ENCODE data around the gene CITED1.
"Not testable (repeated sequence)": the region's sequence is repeated elsewhere in the genome, so short reads cannot be mapped to it uniquely, and the experiment has no call there.

Gene CITED1

GRCh38 chrX:72340041-72340440, 34.3 kb upstream of the CITED1 start:
- no peak for DNase-seq
- no peaks in the 10 kb centered on the region for H3K27me3 ChIP-seq (ENCODE audit: insufficient read depth, low read length)
- H2AK5ac ChIP-seq (ENCODE audit: low read length): no peak overlapping the region
- no peaks in the 10 kb centered on the region for H3K9me3 ChIP-seq (ENCODE audit: insufficient read depth, low read depth, low read length)
- H3K4me2 ChIP-seq (ENCODE audit: low read length): no peak overlapping the region
- no peak overlapping the region for H2BK120ac ChIP-seq (ENCODE audit: insufficient read depth, low read length, poor library complexity)
- H3K18ac ChIP-seq (ENCODE audit: low read length): no peak overlapping the region
- no peak overlapping the region for H3K4me3 ChIP-seq (ENCODE audit: low read depth, low read length)
- H4K12ac ChIP-seq (ENCODE audit: low read depth, low read length): no peak overlapping the region
- no peak overlapping the region for H2BK12ac ChIP-seq (ENCODE audit: low read length)
- no peak overlapping the region for H4K8ac ChIP-seq (ENCODE audit: low read depth, low read length)
- H4K91ac ChIP-seq (ENCODE audit: low read depth, low read length): no peak overlapping the region
- no peak overlapping the region for H3K4ac ChIP-seq (ENCODE audit: low read depth, low read length)
- no peak overlapping the region for H3K23ac ChIP-seq (ENCODE audit: low read length)
- no CpG with 5 or more reads among the region's 7 CpGs for WGBS (ENCODE audit: extremely low coverage, insufficient coverage, insufficient read length)
- no peak overlapping the region for H3K9ac ChIP-seq (ENCODE audit: low read length)
- H3K27ac ChIP-seq (ENCODE audit: low read depth, low read length): no peak overlapping the region
- no peaks in the 10 kb centered on the region for H3K79me2 ChIP-seq (ENCODE audit: control insufficient read depth, insufficient read depth, low read length, poor library complexity)
- H3K14ac ChIP-seq (ENCODE audit: low read length): no peak overlapping the region
- no peaks in the 10 kb centered on the region for H3K4me1 ChIP-seq (ENCODE audit: control insufficient read depth in 1 of 2, insufficient read depth in 2 of 2, low read length in 2 of 2)
- H3K36me3 ChIP-seq (ENCODE audit: control insufficient read depth in 1 of 2, insufficient read depth in 2 of 2, low read length in 2 of 2): no peaks in the 10 kb centered on the region
- no peak overlapping the region for H2AFZ ChIP-seq (ENCODE audit: insufficient read depth, low read length, poor library complexity)
- H3K79me1 ChIP-seq (ENCODE audit: low read length): no peaks in the 10 kb centered on the region
- H2BK5ac ChIP-seq (ENCODE audit: low read depth, low read length, poor library complexity): no peak overlapping the region

GRCh38 chrX:72330131-72330530, 24.4 kb upstream of the CITED1 start:
- Histone ChIP-seq H3K4me1 (ENCODE audit: control insufficient read depth in 1 of 2, insufficient read depth in 2 of 2, low read length in 2 of 2) (peaks cover 0 to 3% of the 10 kb centered on the region in 2 experiments), H3K79me1 (ENCODE audit: low read length) (no peaks in the 10 kb centered on the region), H3K4ac (ENCODE audit: low read depth, low read length) (no peak overlapping the region), H3K27ac (ENCODE audit: low read depth, low read length) (no peak overlapping the region), H3K4me3 (ENCODE audit: low read depth, low read length) (no peak overlapping the region), H2BK5ac (ENCODE audit: low read depth, low read length, poor library complexity) (no peak overlapping the region), H2AFZ (ENCODE audit: insufficient read depth, low read length, poor library complexity) (no peak overlapping the region), H3K27me3 (ENCODE audit: insufficient read depth, low read length) (no peaks in the 10 kb centered on the region), H3K36me3 (ENCODE audit: control insufficient read depth in 1 of 2, insufficient read depth in 2 of 2, low read length in 2 of 2) (no peaks in the 10 kb centered on the region), H3K14ac (ENCODE audit: low read length) (no peak overlapping the region), H4K91ac (ENCODE audit: low read depth, low read length) (no peak overlapping the region), H3K9me3 (ENCODE audit: insufficient read depth, low read depth, low read length) (no peaks in the 10 kb centered on the region), H4K12ac (ENCODE audit: low read depth, low read length) (no peak overlapping the region), H3K23ac (ENCODE audit: low read length) (no peak overlapping the region), H3K9ac (ENCODE audit: low read length) (no peak overlapping the region), H4K8ac (ENCODE audit: low read depth, low read length) (no peak overlapping the region), H2BK12ac (ENCODE audit: low read length) (no peak overlapping the region), H3K18ac (ENCODE audit: low read length) (no peak overlapping the region), H2AK5ac (ENCODE audit: low read length) (no peak overlapping the region), H3K4me2 (ENCODE audit: low read length) (no peak overlapping the region), H2BK120ac (ENCODE audit: insufficient read depth, low read length, poor library complexity) (no peak overlapping the region), H3K79me2 (ENCODE audit: control insufficient read depth, insufficient read depth, low read length, poor library complexity) (no peaks in the 10 kb centered on the region)
- DNase-seq: no peak
- no CpG with 5 or more reads among the region's 3 CpGs for WGBS (ENCODE audit: extremely low coverage, insufficient coverage, insufficient read length)

GRCh38 chrX:72326605-72327300, 21.0 kb upstream of the CITED1 start:
- no peak overlapping the region for H4K12ac ChIP-seq (ENCODE audit: low read depth, low read length)
- no peak for DNase-seq
- no peak overlapping the region for H2BK120ac ChIP-seq (ENCODE audit: insufficient read depth, low read length, poor library complexity)
- no peaks in the 10 kb centered on the region for H3K79me2 ChIP-seq (ENCODE audit: control insufficient read depth, insufficient read depth, low read length, poor library complexity)
- no peak overlapping the region for H2AK5ac ChIP-seq (ENCODE audit: low read length)
- H2BK5ac ChIP-seq (ENCODE audit: low read depth, low read length, poor library complexity): no peak overlapping the region
- no peaks in the 10 kb centered on the region for H3K79me1 ChIP-seq (ENCODE audit: low read length)
- no peak overlapping the region for H3K4me3 ChIP-seq (ENCODE audit: low read depth, low read length)
- H3K9me3 ChIP-seq (ENCODE audit: insufficient read depth, low read depth, low read length): no peaks in the 10 kb centered on the region
- no peak overlapping the region for H3K4ac ChIP-seq (ENCODE audit: low read depth, low read length)
- H2AFZ ChIP-seq (ENCODE audit: insufficient read depth, low read length, poor library complexity): no peak overlapping the region
- H2BK12ac ChIP-seq (ENCODE audit: low read length): no peak overlapping the region
- peaks cover 0 to 3% of the 10 kb centered on the region in 2 experiments for H3K4me1 ChIP-seq (ENCODE audit: control insufficient read depth in 1 of 2, insufficient read depth in 2 of 2, low read length in 2 of 2)
- H4K91ac ChIP-seq (ENCODE audit: low read depth, low read length): no peak overlapping the region
- no peak overlapping the region for H3K27ac ChIP-seq (ENCODE audit: low read depth, low read length)
- no peaks in the 10 kb centered on the region for H3K27me3 ChIP-seq (ENCODE audit: insufficient read depth, low read length)
- no peaks in the 10 kb centered on the region for H3K36me3 ChIP-seq (ENCODE audit: control insufficient read depth in 1 of 2, insufficient read depth in 2 of 2, low read length in 2 of 2)
- no peak overlapping the region for H3K23ac ChIP-seq (ENCODE audit: low read length)
- H3K14ac ChIP-seq (ENCODE audit: low read length): no peak overlapping the region
- no peak overlapping the region for H4K8ac ChIP-seq (ENCODE audit: low read depth, low read length)
- no peak overlapping the region for H3K9ac ChIP-seq (ENCODE audit: low read length)
- no CpG with 5 or more reads among the region's 8 CpGs for whole genome bisulfite sequencing (ENCODE audit: extremely low coverage, insufficient coverage, insufficient read length)
- H3K4me2 ChIP-seq (ENCODE audit: low read length): no peak overlapping the region
- H3K18ac ChIP-seq (ENCODE audit: low read length): no peak overlapping the region

- not testable (repeated sequence) for DNase-seq; H3K79me1 ChIP-seq (ENCODE audit: low read length); H3K9ac ChIP-seq (ENCODE audit: low read length); H3K36me3 ChIP-seq (ENCODE audit: control insufficient read depth in 1 of 2, insufficient read depth in 2 of 2, low read length in 2 of 2); H2BK12ac ChIP-seq (ENCODE audit: low read length); H2BK120ac ChIP-seq (ENCODE audit: insufficient read depth, low read length, poor library complexity); H3K4ac ChIP-seq (ENCODE audit: low read depth, low read length); H3K9me3 ChIP-seq (ENCODE audit: insufficient read depth, low read depth, low read length); H3K4me2 ChIP-seq (ENCODE audit: low read length); H3K4me1 ChIP-seq (ENCODE audit: control insufficient read depth in 1 of 2, insufficient read depth in 2 of 2, low read length in 2 of 2); H3K23ac ChIP-seq (ENCODE audit: low read length); H2BK5ac ChIP-seq (ENCODE audit: low read depth, low read length, poor library complexity); H3K14ac ChIP-seq (ENCODE audit: low read length); H4K91ac ChIP-seq (ENCODE audit: low read depth, low read length); H3K18ac ChIP-seq (ENCODE audit: low read length); H3K27me3 ChIP-seq (ENCODE audit: insufficient read depth, low read length); H4K12ac ChIP-seq (ENCODE audit: low read depth, low read length); H3K27ac ChIP-seq (ENCODE audit: low read depth, low read length); H3K4me3 ChIP-seq (ENCODE audit: low read depth, low read length); H2AK5ac ChIP-seq (ENCODE audit: low read length); H2AFZ ChIP-seq (ENCODE audit: insufficient read depth, low read length, poor library complexity); H3K79me2 ChIP-seq (ENCODE audit: control insufficient read depth, insufficient read depth, low read length, poor library complexity); H4K8ac ChIP-seq (ENCODE audit: low read depth, low read length)
- WGBS (ENCODE audit: extremely low coverage, insufficient coverage, insufficient read length): no CpG with 5 or more reads among the region's 8 CpGs
These were observed 13.9 kb upstream of the CITED1 start for GRCh38 chrX:72319651-72320050.
